ENCODE measurements around the gene CMSS1.

CMSS1 gene

GRCh38 chr3:99925584-99926230 is 108.0 kb downstream of the CMSS1 start:
- H3K27ac ChIP-seq, result peak overlapping the region; percentile 55
- no peak for TF ChIP-seq CTCF (conservative IDR thresholded peaks at IDR 0.05)

- TF ChIP-seq CTCF (conservative IDR thresholded peaks at IDR 0.05), result no peak
- no peak overlapping the region for H3K27ac ChIP-seq
Observed at GRCh38 chr3:99927671-99928457, 110.2 kb downstream of the CMSS1 start.

DNA sequence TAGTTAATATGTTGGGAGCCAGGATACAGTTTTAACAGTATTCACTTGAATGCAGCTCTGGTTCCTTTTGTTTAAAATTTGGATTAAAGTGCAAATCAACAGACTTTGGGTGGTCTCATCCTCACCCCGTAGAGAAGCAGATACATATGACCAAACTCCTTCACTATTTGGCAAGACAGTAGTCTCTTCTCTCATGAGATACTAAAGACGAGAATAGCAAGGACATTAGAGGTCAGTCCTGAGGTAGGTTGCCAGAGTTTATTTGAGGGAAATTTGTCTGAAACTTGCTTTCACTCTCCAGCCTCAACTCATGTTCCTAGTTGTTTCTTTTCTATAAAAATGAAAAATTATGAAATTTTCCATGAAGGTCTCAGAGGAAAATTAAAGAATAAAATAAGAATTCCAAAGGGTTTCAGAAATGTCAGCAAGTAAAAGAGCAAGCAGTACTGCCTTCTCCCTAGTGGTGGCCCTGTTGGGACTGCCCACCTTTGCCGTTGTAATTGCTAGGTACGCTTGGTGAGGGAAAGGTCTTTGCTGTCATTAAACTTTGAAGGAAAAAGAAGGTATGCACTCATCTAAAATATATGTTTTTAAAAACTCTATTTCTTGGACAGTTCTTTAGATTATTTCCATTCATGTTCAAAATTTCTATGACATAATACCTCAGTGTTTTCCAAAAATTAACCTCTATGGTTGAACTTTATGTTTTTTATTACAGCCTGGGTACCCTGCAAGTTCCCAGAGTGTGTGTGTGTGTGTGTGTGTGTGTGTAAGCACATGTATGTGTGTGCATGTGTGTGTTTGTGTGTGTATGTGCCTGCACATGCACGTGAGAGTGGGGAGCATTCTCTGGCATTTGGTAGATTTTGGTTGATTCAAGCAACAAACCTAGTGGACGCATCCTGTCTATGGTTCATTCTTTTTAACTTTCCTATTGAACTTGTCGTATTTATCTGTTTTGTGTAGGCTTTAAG is 111.4 kb downstream of the CMSS1 start:
- H3K27ac ChIP-seq, result no peak overlapping the region
- TF ChIP-seq CTCF (conservative IDR thresholded peaks at IDR 0.05), result no peak

DNA sequence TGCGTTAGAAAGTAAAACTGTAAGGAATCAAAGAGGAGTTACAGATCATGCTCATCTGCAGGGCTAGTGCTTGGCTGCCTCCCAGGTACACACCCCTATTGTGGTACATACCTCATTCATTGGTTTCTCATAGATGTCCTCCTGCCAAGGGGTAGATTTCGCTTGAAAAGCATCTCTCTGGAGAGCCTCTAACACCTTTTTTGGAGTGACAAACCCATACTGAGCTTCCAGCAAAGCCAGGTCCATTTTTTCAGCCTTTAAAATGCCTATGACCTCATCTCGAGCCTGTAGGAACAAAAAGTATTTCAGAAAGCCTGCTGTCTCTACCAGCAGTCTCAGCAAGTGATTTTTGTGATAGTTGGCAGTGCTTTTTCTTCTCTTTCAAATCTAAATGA is 112.1 kb downstream of the CMSS1 start:
- no peak for TF ChIP-seq CTCF (conservative IDR thresholded peaks at IDR 0.05)
- no peak overlapping the region for H3K27ac ChIP-seq

DNA sequence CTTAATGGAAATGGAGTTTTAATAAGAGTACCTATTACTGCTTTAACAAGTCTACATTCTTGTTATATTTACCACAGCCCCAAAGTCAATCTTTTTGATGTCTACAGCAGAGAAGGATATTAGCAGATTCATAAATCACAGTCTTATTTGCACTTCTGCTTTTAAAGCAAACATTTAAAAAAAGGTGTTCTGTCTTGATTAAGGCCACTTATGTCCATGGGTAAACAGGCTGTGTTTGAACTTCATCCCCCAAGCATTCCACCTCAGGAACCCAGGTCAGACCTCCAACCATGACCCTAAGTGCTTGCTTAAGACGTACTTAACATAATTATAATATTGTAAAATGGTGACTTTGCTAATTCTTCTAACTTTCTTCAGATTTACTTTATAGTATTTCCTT is 113.4 kb downstream of the CMSS1 start:
- no peak for TF ChIP-seq CTCF (conservative IDR thresholded peaks at IDR 0.05)
- H3K27ac ChIP-seq, result no peak overlapping the region

- H3K27ac ChIP-seq, result no peak overlapping the region
- TF ChIP-seq CTCF (conservative IDR thresholded peaks at IDR 0.05), result no peak
Observed at GRCh38 chr3:99933971-99934750, 116.5 kb downstream of the CMSS1 start.
